HG03521 (cell line): ENCODE data around the gene CDC20B.
A peak's percentile ranks its signal among the peaks of the same experiment; 100 is the strongest.

Source experiments
- ATAC-seq: cut with Tn5 transposase; IDR thresholded peaks from one replicate; pipeline ENCODE4 v1.9.1; 2021; ENCODE audit warnings: mild to moderate bottlenecking, moderate library complexity; ENCODE audit not compliant: unreplicated experiment

CDC20B gene

GRCh38 chr5:55172937-55173686 lies at the start of gene CDC20B:
Gene CDC20B (minus strand): TSS chr5:55173177. CDS start chr5:55173000, 177 bp downstream.
- ATAC-seq = peak; percentile 93

- ATAC-seq = no peak
Measured at GRCh38 chr5:55222092-55222984, 49.4 kb upstream of the CDC20B start.

DNA sequence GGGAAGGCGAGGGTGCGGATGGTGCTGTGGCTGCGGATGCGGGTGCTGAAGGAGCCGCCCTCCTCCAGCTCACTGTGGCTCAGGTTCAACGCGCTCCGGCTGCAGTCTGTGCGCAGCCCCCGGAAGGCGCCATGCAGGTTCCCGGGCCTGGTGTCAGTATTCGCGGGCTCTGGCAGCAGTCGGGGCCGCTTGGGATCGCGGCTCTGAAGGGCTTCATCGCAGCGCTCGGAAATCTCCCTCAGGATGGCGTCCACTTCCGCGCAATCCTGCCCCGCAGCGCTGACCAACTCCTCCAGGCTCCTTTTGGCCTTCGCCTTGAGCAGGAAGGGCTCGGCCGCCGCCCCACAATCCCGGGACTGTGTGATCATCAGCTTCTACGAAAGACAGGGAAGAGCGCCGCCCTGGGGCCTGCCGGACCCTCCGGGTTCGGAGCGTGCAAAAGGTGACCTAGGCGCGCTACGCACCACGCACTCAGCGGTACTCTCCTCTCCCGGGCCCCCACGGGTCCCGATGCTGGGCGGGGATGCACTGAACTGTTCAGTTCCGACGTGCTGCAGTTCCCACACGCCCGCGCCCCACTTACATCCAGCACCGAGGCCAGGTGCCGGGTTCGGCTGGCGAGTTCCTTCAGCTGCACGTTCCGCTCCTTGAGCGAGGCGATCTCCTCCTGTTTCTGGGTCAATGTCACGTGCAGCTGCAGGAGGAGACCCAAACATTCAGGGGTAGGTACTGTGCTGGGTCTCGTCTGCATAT lies 47.6 kb upstream of the CDC20B start:
- no peak for ATAC-seq

DNA sequence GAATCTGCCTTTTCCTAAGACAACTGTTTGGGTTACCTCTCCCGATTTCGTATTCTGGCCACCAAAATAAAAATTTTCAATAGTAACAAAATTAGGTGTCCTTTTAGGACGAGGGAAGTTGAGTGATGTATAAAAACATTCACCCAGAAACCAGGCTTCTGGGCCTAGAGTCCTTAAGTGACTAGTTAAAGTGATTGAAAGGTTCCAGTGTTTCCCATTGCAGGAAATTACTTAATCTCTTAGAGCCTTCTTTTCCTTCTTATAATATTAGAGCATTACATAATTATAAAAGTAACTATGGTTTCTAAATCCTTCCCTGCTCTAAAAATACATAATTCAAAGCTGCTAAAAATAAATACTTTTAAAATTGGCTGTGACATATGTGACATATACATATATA lies 46.8 kb upstream of the CDC20B start:
- ATAC-seq = no peak

DNA sequence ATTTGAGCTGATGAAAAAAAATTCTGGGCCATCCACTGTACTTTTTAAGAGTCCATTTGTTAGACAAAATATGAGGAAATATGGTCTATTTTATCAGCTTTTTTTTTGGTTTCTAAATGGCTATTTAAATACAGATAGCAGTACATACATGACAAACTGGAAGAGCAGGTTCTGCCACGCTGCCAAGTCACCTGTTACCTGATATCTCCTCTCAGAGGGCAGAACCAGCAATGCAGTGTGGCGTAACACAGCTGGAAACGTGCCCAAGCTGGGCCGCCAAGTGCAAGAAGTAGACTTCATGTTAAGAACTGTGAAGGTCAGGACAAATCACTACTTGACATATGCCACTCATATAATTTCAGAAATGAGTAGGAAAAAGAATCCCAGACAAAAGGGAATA lies 46.0 kb upstream of the CDC20B start:
- ATAC-seq = no peak

GRCh38 chr5:55211184-55211874 lies 38.4 kb upstream of the CDC20B start:
- ATAC-seq = no peak

DNA sequence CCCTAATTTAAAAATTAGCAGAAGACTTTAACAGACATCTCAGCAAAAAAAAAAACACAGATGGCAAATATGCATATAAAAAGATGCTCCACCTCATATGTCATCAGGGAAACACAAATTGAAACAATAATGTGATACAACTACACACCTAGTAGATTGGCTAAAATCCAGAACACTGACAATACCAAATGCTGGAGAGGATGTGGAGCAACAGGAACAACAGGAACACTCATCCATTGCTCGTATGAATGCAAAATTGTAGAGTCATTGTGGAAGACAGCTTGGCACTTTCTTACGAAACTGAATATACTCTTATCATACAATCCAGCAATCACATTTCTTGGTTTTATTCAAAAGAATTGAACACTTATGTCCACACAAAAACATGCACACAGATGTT lies 32.0 kb upstream of the CDC20B start:
- ATAC-seq = no peak

DNA sequence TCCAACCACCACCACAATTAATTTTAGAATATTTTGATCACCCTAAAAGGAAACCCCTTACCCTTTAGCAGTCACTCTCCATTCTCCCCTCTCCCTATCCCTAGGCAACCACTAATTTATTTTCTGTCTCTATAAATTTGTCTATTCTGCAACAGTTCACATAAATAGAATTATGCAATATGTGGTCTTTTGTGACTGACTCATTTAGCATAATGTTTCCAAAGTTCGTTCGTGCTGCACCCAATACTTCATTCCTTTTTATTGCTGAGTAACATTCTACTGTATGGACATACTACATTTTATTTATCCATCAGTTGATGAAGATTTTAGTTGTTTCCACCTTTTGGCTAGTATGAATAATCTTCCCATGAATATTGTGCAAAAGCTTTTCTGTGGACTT lies 18.2 kb upstream of the CDC20B start:
- no peak for ATAC-seq

- ATAC-seq = no peak
Measured at GRCh38 chr5:55188656-55189540, 15.9 kb upstream of the CDC20B start.

GRCh38 chr5:55187370-55187769 lies 14.4 kb upstream of the CDC20B start:
- no peak for ATAC-seq

GRCh38 chr5:55180016-55180415 lies 7.0 kb upstream of the CDC20B start:
- no peak for ATAC-seq

- no peak for ATAC-seq
Measured at GRCh38 chr5:55177078-55177477, 4.1 kb upstream of the CDC20B start.

- no peak for ATAC-seq
Measured at GRCh38 chr5:55176176-55176818, 3.3 kb upstream of the CDC20B start.

GRCh38 chr5:55175781-55176175 lies 2.8 kb upstream of the CDC20B start:
- no peak for ATAC-seq

DNA sequence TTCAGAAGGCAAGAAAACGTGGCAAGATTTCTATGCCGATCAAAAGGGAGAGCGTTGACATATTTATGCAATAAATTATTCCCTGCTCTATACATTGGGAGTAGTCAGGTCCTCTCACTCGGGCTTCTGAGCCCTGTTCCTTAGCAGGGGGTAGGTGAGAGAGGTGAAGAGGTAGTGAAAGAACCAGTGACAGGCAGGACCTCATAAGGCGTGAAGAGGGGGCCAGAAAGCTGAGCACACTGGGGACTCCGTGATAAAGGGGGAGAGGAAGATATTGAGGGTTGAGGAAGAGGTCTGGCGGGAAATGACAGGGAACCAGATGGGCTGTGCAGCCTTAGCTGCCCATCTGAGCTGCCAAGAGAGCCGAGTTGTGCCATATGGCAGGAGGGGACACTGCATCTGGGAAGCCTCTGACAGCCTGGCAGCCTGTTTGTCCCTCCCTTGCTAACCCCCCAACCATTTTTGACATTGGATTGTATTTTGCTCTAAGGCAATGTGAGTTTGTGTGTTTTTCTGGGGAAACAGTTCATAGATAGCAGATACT lies 782 bp upstream of the CDC20B start:
- ATAC-seq = peak; percentile 12

DNA sequence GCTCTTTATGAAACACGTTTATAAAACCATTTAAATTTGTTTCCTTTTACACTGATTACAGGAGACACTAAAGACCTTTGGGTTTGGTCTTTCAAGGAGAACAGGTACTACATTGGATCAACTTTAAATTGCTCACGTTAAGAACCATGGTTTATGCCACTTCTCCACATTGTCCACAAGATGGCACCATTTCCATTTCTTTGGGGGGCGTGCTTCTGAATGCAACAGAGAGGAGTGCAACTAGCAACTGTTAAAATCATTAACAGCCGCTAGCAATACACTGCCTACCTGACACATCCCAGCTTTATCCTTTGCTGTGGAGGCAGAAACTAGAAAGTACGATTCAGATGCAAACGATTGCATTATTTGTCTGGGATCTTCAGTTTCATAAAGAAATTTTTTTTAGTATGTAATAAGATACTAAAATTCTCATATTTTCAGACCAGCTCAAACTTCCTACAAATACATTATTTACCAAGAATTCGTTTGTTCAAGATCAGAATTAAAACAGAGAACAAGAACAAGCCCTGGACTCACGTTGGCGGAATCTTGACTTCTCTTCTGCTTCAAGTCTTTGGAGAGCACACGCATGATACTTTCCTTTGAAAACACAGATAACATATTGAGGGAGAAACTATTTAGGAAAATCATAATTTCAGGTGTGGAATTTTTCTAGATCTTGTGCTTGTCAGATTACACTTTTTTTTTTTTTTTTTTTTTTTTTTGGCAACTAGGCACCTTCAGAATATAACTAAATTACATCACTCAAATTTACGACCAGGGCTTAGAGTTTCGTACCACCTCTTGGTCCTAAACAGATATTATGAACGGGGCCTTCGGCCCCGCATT lies 702 bp downstream of the CDC20B start:
- ATAC-seq = peak; percentile 61

DNA sequence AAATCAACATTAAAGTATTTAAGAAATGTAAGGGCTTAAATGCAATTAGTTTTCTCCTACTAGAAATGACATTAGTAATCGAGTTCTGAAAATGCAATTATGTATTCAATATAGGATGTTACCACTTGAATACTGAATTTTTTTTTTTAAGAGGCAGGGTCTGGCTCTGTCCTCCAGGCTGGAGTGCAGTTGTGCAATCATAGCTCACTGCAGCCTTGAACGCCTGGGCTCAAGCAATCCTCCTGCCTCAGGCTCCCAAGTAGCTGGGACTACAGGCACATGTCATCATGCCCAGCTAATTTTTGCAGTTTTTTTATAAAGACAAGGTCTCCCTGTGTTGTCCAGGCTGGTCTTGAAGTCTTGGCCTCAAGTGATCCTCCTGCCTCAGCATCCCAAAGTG lies 1.5 kb downstream of the CDC20B start:
- no peak for ATAC-seq

DNA sequence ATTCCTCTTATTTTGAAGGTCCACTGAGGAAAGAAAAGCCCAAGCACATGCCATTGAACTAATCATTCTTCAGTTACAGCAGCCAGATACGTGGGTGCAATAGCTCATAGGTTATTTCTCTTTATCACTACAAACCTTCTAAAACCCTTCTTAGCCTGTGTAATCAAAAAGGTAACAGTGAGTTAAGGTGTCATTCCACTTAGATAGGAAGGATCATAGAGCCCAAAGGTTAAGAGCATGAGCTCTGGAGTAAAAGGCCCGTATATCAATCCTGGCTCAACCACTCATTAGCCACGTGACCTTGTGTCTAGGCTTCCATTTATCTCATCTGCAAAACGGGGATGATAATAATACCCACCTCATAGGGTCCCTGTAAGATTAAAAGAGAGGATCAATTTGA lies 10.3 kb downstream of the CDC20B start:
- ATAC-seq = no peak
